ENCODE results near the gene EFNA1.

- TF ChIP-seq POLR2AphosphoS5 (IDR thresholded peaks at IDR 0.05; ENCODE audit: low read depth, low read length) (no peak), PHF8 (conservative IDR thresholded peaks at IDR 0.05; ENCODE audit: low read depth, low read length) (no peak), EZH2 (IDR thresholded peaks at IDR 0.05; ENCODE audit: low read depth, low read length, severe bottlenecking) (no peak), MAFK (IDR thresholded peaks at IDR 0.05; ENCODE audit: low read depth, low read length) (no peak), TBP (IDR thresholded peaks at IDR 0.05; ENCODE audit: low read depth, low read length) (no peak), POLR2A (IDR thresholded peaks at IDR 0.05; ENCODE audit: control extremely low read depth in 1 of 2, low read depth in 2 of 2, low read length in 2 of 2) (no peak), EP300 (IDR thresholded peaks at IDR 0.05; ENCODE audit: borderline replicate concordance in 1 of 2, low read depth in 2 of 2, low read length in 2 of 2) (no peak), ATF3 (IDR thresholded peaks at IDR 0.05; ENCODE audit: insufficient read depth, low read depth, low read length) (no peak), JUND (IDR thresholded peaks at IDR 0.05; ENCODE audit: low read length) (no peak), GTF2F1 (IDR thresholded peaks at IDR 0.05; ENCODE audit: borderline replicate concordance, low read depth, low read length) (no peak)
- TF ChIP-seq, protein P1, sequence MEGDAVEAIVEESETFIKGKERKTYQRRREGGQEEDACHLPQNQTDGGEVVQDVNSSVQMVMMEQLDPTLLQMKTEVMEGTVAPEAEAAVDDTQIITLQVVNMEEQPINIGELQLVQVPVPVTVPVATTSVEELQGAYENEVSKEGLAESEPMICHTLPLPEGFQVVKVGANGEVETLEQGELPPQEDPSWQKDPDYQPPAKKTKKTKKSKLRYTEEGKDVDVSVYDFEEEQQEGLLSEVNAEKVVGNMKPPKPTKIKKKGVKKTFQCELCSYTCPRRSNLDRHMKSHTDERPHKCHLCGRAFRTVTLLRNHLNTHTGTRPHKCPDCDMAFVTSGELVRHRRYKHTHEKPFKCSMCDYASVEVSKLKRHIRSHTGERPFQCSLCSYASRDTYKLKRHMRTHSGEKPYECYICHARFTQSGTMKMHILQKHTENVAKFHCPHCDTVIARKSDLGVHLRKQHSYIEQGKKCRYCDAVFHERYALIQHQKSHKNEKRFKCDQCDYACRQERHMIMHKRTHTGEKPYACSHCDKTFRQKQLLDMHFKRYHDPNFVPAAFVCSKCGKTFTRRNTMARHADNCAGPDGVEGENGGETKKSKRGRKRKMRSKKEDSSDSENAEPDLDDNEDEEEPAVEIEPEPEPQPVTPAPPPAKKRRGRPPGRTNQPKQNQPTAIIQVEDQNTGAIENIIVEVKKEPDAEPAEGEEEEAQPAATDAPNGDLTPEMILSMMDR (IDR thresholded peaks at IDR 0.05; ENCODE audit: control extremely low read depth in 1 of 3, insufficient read depth in 1 of 3, low read depth in 1 of 3, low read length in 3 of 3) = no peak
Observed at GRCh38 chr1:155158991-155159390, 31.3 kb downstream of the EFNA1 start.

All from H1 (cell line).